Body of pancreas (tissue), 4 donors: ENCODE measurements around the gene C9orf72. TPM values are rescaled to one million over a fixed set of nuclear protein-coding genes. Genes with fewer than 3 reads are reported as not detected.

ENCODE experiments used
- ATAC-seq: fragments of 150-250 bp; one replicate; pipeline ENCODE4 v1.9.1; 2016
- DNase-seq, 4 donors: peaks; one replicate each; pipeline ENCODE4 v3.0.0-alpha.2; 2019
- H3K27ac ChIP-seq, 4 donors: fragments of 200-600 bp; sonication (generic); 1 replicate in 3 of 4; 2 replicates in 1 of 4; pipeline versions ENCODE4 v1.5.1 to v1.6.1; 2016 to 2019; ENCODE audit warnings: mild to moderate bottlenecking in 1 of 4, mixed read lengths in 1 of 4, moderate library complexity in 1 of 4
- H3K27me3 ChIP-seq, 2 donors: fragments of 200-600 bp; sonication (generic); one replicate each; pipeline ENCODE4 v1.6.0; 2016; ENCODE audit warnings: mild to moderate bottlenecking in 1 of 2
- H3K36me3 ChIP-seq, 2 donors: fragments of 200-600 bp; sonication (generic); replicated peaks in 1 of 2; 2 replicates each; pipeline ENCODE4 v1.5.1; 2016; ENCODE audit warnings: low read depth in 2 of 2; ENCODE audit not compliant: insufficient read depth in 1 of 2
- H3K4me1 ChIP-seq: fragments of 200-600 bp; sonication (generic); one replicate; pipeline ENCODE4 v1.6.0; 2016
- H3K4me3 ChIP-seq, 2 donors: fragments of 200-600 bp; sonication (generic); 1 replicate in 1 of 2; 2 replicates in 1 of 2; pipeline ENCODE4 v1.5.1; 2016 to 2019
- H3K9me3 ChIP-seq, 3 donors: fragments of 200-600 bp; sonication (generic); 1 replicate in 2 of 3; 2 replicates in 1 of 3; pipeline ENCODE4 v1.5.1; 2016
- CTCF ChIP-seq, 7 experiments: fragments of 450-650 bp in 4 of 7; fragments of 200-600 bp in 3 of 7; sonication (generic) in 3 of 7; IDR thresholded peaks; one replicate each; pipeline ENCODE4 v1.5.1; 2016 to 2019; ENCODE audit warnings: antibody characterized with exemption in 7 of 7
- POLR2A ChIP-seq, 3 donors: fragments of 450-650 bp; IDR thresholded peaks; one replicate each; pipeline ENCODE4 v1.6.1; 2016; ENCODE audit warnings: antibody characterized with exemption in 3 of 3, mild to moderate bottlenecking in 2 of 3
- WGBS, 2 donors: methylation state at CpG; one replicate each; pipeline ENCODE4 v1.1.5; 2017; 5-methylcytosine and 5-hydroxymethylcytosine counted together
- intact Hi-C: fragments of 100-400 bp; cut with DNase I; formaldehyde crosslinking; loops from one replicate; pipeline ENCODE4 v1.15.1; 2023
- total RNA-seq, 2 donors: library from RNA; depleted of rRNA; stranded (reverse); fragments of >200 nt; gene quantifications; one replicate each; pipeline ENCODE4 v1.1.0, GENCODE V29; 2016

The C9orf72 gene
- total RNA-seq, 2 donors from 2014 or later, result 13.5 to 20.5 TPM

DNA sequence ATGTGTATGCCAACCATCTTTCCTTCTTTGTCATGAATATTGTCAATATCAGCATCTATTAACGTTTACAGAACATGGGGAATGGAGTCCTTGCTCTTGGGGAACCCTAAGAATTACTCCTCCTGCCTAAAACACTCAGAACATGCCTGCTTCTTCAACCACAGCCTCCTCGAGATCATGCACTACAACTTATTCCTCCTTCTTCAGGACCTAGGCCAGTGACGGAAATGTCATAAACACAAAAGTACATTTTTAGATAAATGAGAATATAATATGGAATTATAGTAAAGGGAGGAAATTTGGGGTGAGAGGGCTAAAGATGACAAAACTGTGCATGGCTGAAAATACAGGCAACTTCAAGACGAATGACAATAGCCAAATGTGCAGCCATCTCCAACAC lies 52.3 kb downstream of the C9orf72 start:
- Histone ChIP-seq H3K9me3 (no peaks in the 10 kb centered on the region), H3K4me1 (no peaks in the 10 kb centered on the region), H3K27me3 (no peaks in the 10 kb centered on the region), H3K4me3 (no peak overlapping the region), H3K27ac (no peak overlapping the region), H3K36me3 (no peaks in the 10 kb centered on the region)
- TF ChIP-seq POLR2A (IDR thresholded peaks at IDR 0.05), result no peak
- TF ChIP-seq CTCF (IDR thresholded peaks at IDR 0.05), result no peak
- DNase-seq, result no peak
- ATAC-seq, result no peak
- 77% methylated on average over 4 of the region's 4 CpGs for WGBS, 2 donors
- intact Hi-C loops, result no loop called here

- no peaks in the 10 kb centered on the region for H3K9me3 ChIP-seq
- no peak for ATAC-seq
- H3K27me3 ChIP-seq, result no peaks in the 10 kb centered on the region
- no peak for DNase-seq
- peaks cover 2% of the 10 kb centered on the region for H3K4me1 ChIP-seq
- WGBS, 2 donors, result 80 to 81% methylated on average over 10 of the region's 10 CpGs
- intact Hi-C loops, result no loop called here
- H3K4me3 ChIP-seq, result no peak overlapping the region
- H3K27ac ChIP-seq, result no peak overlapping the region
- no peaks in the 10 kb centered on the region for H3K36me3 ChIP-seq
- TF ChIP-seq CTCF (IDR thresholded peaks at IDR 0.05) (no peak), POLR2A (IDR thresholded peaks at IDR 0.05) (no peak)
Measured at GRCh38 chr9:27519466-27520465, 53.5 kb downstream of the C9orf72 start.

DNA sequence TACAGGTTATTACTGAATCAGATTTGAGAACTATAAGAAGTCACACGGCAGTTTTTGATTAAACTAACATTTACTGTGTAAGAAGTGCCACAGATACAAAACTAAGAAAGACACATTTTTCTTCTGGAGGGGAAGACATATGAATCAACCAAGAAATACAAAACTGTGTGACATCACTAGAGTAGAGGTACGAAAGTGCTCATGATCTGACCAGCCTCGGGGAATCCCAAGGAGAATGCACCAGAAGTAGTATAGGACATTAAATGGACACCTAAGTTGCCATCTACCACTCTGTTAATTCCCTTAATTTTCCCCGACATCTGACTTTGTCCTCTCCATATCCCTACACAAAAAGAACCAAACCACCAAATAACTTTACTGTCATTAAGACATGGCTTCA lies 54.5 kb downstream of the C9orf72 start:
- no peaks in the 10 kb centered on the region for H3K9me3 ChIP-seq
- H3K27me3 ChIP-seq, result no peaks in the 10 kb centered on the region
- intact Hi-C loops, result no loop called here
- TF ChIP-seq CTCF (IDR thresholded peaks at IDR 0.05) (no peak), POLR2A (IDR thresholded peaks at IDR 0.05) (no peak)
- H3K27ac ChIP-seq, result no peak overlapping the region
- WGBS, 2 donors, result 86 to 88% methylated on average over 4 of the region's 4 CpGs
- DNase-seq (no peak), ATAC-seq (no peak)
- no peaks in the 10 kb centered on the region for H3K36me3 ChIP-seq
- no peak overlapping the region for H3K4me3 ChIP-seq
- peaks cover 9% of the 10 kb centered on the region for H3K4me1 ChIP-seq

- no peak for ATAC-seq
- intact Hi-C loops, result no loop called here
- no peak for DNase-seq
- 93 to 98% methylated on average over 2 of the region's 2 CpGs for WGBS, 2 donors
- Histone ChIP-seq H3K4me1 (peaks cover 9% of the 10 kb centered on the region), H3K27me3 (no peaks in the 10 kb centered on the region), H3K27ac (no peak overlapping the region), H3K9me3 (no peaks in the 10 kb centered on the region), H3K36me3 (no peaks in the 10 kb centered on the region), H3K4me3 (no peak overlapping the region)
- TF ChIP-seq CTCF (IDR thresholded peaks at IDR 0.05), result no peak
- TF ChIP-seq POLR2A (IDR thresholded peaks at IDR 0.05), result no peak
Measured at GRCh38 chr9:27518006-27518405, 55.3 kb downstream of the C9orf72 start.
